H1 (cell line): ENCODE results near the gene CDCA3. TPM values are rescaled to one million over a fixed set of nuclear protein-coding genes. Genes with fewer than 3 reads are reported as not detected.

Source experiments
- CTCF ChIP-seq, 3 experiments: IDR thresholded peaks; 1 replicate in 2 of 3; 2 replicates in 1 of 3; pipeline versions ENCODE4 v1.5.1 to v1.6.1; 2011; ENCODE audit warnings: low read length in 3 of 3, mild to moderate bottlenecking in 3 of 3, inconsistent platforms in 2 of 3, low read depth in 1 of 3, moderate library complexity in 1 of 3; ENCODE audit not compliant: insufficient read depth in 1 of 3; ENCODE audit errors: control extremely low read depth in 1 of 3
- EGR1 ChIP-seq: IDR thresholded peaks from 2 replicates; pipeline ENCODE4 v1.6.1; 2011; ENCODE audit warnings: low read depth, low read length, borderline replicate concordance
- SIN3A ChIP-seq, 2 experiments: IDR thresholded peaks in 1 of 2; conservative IDR thresholded peaks in 1 of 2; 2 replicates each; pipeline ENCODE4 v1.6.1; 2011 to 2012; ENCODE audit warnings: low read length in 2 of 2, improper control_type of control experiment in 1 of 2, low read depth in 1 of 2, mild to moderate bottlenecking in 1 of 2
- polyA plus RNA-seq, 7 experiments: library from polyadenylated mRNA; depleted of rRNA in 3 of 7; stranded (reverse) in 5 of 7; unstranded in 2 of 7; fragments of >200 nt in 5 of 7; fragments of 200-250 nt in 2 of 7; gene quantifications; 1 replicate in 5 of 7; 2 replicates in 1 of 7; 4 replicates in 1 of 7; pipeline versions ENCODE4 v1.2.1 to v1.2.3, GENCODE V29; 2011 to 2013; ENCODE audit warnings: missing spikeins in 2 of 7, mixed read lengths in 2 of 7
- total RNA-seq: library from RNA; stranded (reverse); fragmentation: NEBNext Ultra II Directional; extraction: Animal tissue kit (Norgen Biotek cat#: 25700); gene quantifications from 2 replicates; pipeline ENCODE4 v1.2.1, GENCODE V29; 2021

Gene CDCA3
- total and polyA plus RNA-seq, 2 of the 8 experiments (the other 6 are each of a cell fraction or from before 2014, with no cell fraction given): 47.7 to 71.2 TPM

- TF ChIP-seq SIN3A (conservative IDR thresholded peaks at IDR 0.05 in 1 of 2, IDR thresholded peaks at IDR 0.05 in 1 of 2; ENCODE audit: low read depth in 1 of 2, low read length in 2 of 2) (no peak), CTCF (IDR thresholded peaks at IDR 0.05; ENCODE audit: control extremely low read depth in 1 of 3, insufficient read depth in 1 of 3, low read depth in 1 of 3, low read length in 3 of 3) (no peak), EGR1 (no peak)
- TF ChIP-seq, all 59 proteins: peak for 0
Observed at GRCh38 chr12:6831450-6831995, 19.6 kb downstream of the CDCA3 start (continued).
